Measurements from ENCODE around the gene TIGD7. TPM values are rescaled to one million over a fixed set of nuclear protein-coding genes. Genes with fewer than 3 reads are reported as not detected.

The TIGD7 gene
- total RNA-seq, 1 donor from 2014 or later = 4.5 TPM

Other genes starting within 250 kb of the TIGD7 start
- 646 and 732 TPM in 2 replicates for gene IL32, start 239.8 kb downstream of the TIGD7 start, total RNA-seq
- not detected in 2 replicates for gene ZSCAN10, start 206.1 kb downstream of the TIGD7 start, total RNA-seq
- gene ZNF205, start 192.8 kb downstream of the TIGD7 start, total RNA-seq = 29.2 and 33.3 TPM in 2 replicates
- 4.3 and 5.0 TPM in 2 replicates for gene ZNF213, start 170.4 kb downstream of the TIGD7 start, total RNA-seq
- gene OR1F1, start 117.2 kb downstream of the TIGD7 start, total RNA-seq = not detected in 2 replicates
- gene ZNF200, start 70.3 kb downstream of the TIGD7 start, total RNA-seq = 8.6 and 9.2 TPM in 2 replicates
- 0.37 and 0.99 TPM in 2 replicates for gene MEFV, start 48.8 kb downstream of the TIGD7 start, total RNA-seq
- gene ZNF263, start 21.9 kb downstream of the TIGD7 start, total RNA-seq = 36.2 and 48.2 TPM in 2 replicates
- gene ZNF75A, start 67 bp upstream of the TIGD7 start, total RNA-seq = 19.5 and 22.3 TPM in 2 replicates
- gene OR2C1, start 50.5 kb upstream of the TIGD7 start, total RNA-seq = 0.88 TPM in 1 of 2 replicates, not detected in the other
- 13.4 and 20.4 TPM in 2 replicates for gene ZSCAN32, start 95.6 kb upstream of the TIGD7 start, total RNA-seq
- 20.7 and 22.7 TPM in 2 replicates for gene ZNF174, start 95.8 kb upstream of the TIGD7 start, total RNA-seq
- 2.2 and 2.9 TPM in 2 replicates for gene ZNF597, start 138.1 kb upstream of the TIGD7 start, total RNA-seq
- gene NAA60, start 138.2 kb upstream of the TIGD7 start, total RNA-seq = 16.0 and 22.2 TPM in 2 replicates
- not detected in 2 replicates for gene C16orf90, start 190.1 kb upstream of the TIGD7 start, total RNA-seq
- 26.6 and 29.3 TPM in 2 replicates for gene CLUAP1, start 195.6 kb upstream of the TIGD7 start, total RNA-seq

All from myocyte (in vitro differentiated cells).